Measurements from ENCODE around the gene ADAMTS18.
"Not testable (repeated sequence)": the region's sequence is repeated elsewhere in the genome, so short reads cannot be mapped to it uniquely, and the experiment has no call there.

ADAMTS18 gene

DNA sequence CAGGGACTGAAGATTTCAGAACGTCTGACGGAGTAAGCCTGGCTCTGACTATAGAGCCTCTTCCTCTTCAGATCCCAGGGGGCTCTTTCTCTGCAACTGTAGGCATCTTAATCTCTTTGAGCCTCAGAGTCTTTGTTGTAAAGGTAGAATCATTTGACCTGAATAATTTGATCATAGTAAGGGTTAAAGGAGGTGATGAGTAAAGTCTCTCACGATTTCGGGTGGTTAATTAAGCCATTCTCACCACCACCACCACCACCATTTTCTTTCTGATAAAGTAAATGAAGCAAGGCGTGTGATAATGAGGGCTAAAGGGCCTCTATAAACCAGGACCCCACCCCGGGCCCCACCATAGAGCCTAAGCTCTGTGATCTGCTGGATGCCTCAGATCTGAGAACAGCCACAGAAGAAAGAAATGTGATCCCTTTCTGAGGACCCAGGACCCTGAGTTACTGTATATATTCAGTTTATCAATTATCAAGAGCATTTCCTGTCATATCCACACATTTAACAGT lies 33.0 kb upstream of the ADAMTS18 start:
- no peak overlapping the region for H3K4me3 ChIP-seq (replicated peaks; ENCODE audit: low read depth, low read length)
- TF ChIP-seq, protein P1, sequence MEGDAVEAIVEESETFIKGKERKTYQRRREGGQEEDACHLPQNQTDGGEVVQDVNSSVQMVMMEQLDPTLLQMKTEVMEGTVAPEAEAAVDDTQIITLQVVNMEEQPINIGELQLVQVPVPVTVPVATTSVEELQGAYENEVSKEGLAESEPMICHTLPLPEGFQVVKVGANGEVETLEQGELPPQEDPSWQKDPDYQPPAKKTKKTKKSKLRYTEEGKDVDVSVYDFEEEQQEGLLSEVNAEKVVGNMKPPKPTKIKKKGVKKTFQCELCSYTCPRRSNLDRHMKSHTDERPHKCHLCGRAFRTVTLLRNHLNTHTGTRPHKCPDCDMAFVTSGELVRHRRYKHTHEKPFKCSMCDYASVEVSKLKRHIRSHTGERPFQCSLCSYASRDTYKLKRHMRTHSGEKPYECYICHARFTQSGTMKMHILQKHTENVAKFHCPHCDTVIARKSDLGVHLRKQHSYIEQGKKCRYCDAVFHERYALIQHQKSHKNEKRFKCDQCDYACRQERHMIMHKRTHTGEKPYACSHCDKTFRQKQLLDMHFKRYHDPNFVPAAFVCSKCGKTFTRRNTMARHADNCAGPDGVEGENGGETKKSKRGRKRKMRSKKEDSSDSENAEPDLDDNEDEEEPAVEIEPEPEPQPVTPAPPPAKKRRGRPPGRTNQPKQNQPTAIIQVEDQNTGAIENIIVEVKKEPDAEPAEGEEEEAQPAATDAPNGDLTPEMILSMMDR (IDR thresholded peaks at IDR 0.05; ENCODE audit: low read depth, low read length, missing control alignments): no peak
- DNase-seq (ENCODE audit: extremely low read depth, low read depth): no peak

DNA sequence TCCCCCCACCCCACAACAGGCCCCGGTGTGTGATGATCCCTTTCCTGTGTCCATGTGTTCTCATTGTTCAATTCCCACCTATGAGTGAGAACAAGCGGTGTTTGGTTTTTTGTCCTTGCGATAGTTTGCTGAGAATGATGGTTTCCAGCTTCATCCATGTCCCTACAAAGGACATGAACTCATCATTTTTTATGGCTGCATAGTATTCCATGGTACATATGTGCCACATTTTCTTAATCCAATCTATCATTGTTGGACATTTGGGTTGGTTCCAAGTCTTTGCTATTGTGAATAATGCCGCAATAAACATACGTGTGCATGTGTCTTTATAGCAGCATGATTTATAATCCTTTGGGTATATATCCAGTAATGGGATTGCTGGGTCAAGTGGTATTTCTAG lies 28.8 kb upstream of the ADAMTS18 start:
- H3K4me3 ChIP-seq (replicated peaks; ENCODE audit: low read depth, low read length); DNase-seq (ENCODE audit: extremely low read depth, low read depth): not testable (repeated sequence)

DNA sequence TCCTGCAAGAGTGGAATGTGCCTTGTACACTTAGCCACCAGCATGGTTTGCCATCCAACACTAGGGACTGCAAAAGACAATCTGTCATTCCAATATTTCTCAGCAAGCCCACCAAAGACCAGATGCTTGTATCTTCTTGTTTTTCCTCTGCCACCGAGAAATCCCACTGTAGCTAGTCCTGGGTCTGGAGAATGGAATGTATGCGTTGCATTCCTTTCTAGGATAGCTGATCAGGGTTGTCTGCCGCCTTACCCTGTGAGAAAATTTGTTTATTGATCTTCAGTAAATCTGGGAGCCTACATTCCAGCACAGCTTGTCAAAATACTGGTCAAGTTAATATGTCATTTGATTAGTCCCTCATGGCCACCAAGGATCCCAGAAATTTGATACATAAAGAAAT lies 28.1 kb upstream of the ADAMTS18 start:
- no peak for DNase-seq (ENCODE audit: extremely low read depth, low read depth)
- no peak overlapping the region for H3K4me3 ChIP-seq (replicated peaks; ENCODE audit: low read depth, low read length)
- TF ChIP-seq, protein P1 (IDR thresholded peaks at IDR 0.05; ENCODE audit: low read depth, low read length, missing control alignments): no peak

DNA sequence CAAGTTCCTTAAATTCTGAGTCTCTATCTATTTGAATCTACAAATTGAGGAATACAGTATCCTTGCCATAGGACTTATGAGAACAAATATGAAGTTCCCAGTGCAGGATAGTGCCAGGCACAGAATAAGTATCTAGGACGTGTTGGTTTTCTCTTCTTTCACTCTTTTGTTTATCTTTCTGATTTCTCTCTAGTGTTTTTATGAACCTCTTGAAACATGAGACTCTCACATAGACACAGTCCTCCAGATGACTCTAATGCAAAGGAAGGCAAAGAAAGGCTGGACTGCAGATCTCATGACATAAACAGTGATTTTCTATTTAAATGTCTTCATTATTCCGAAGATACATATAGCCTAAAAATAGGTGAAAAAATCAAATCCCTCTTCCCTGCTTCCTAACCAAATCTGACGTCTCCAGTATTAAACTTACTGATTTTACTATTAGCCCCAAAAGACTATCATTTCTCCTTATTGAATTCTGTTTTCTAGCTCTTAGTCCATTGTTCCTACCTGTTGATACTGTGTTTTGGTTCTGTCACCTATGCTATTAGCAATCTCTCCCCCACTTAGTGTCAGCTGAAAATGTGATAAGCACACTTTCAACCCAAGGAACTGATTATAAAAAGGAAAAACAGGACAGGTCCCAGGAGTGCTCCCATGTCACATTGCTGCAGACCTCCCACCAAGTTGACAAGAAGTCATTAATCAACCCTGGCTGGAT lies 24.9 kb upstream of the ADAMTS18 start:
- DNase-seq (ENCODE audit: extremely low read depth, low read depth): no peak
- TF ChIP-seq, protein P1 (IDR thresholded peaks at IDR 0.05; ENCODE audit: low read depth, low read length, missing control alignments): no peak
- H3K4me3 ChIP-seq (replicated peaks; ENCODE audit: low read depth, low read length): no peak overlapping the region

GRCh38 chr16:77457046-77457445 lies 22.2 kb upstream of the ADAMTS18 start:
- TF ChIP-seq, protein P1 (IDR thresholded peaks at IDR 0.05; ENCODE audit: low read depth, low read length, missing control alignments): no peak
- DNase-seq (ENCODE audit: extremely low read depth, low read depth): no peak
- H3K4me3 ChIP-seq (replicated peaks; ENCODE audit: low read depth, low read length): no peak overlapping the region

DNA sequence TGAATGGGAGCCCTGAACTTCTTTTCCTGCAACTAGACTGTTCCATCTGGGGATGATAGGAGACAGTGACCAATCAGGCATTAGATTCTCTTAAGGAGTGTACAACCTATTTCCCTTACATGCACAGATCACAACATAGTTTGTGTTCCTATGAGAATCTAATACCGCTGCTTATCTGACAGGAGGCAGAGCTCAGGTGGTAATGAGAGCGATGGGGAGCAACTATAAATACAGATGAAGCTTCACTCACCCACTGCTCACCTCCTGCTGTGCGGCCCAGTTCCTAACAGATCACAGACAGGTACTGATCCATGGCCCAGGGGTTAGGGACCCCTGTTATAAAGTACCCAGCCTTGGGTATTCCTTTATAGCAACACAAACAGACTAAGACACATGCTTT lies 17.4 kb upstream of the ADAMTS18 start:
- H3K4me3 ChIP-seq (replicated peaks; ENCODE audit: low read depth, low read length): no peak overlapping the region
- no peak for DNase-seq (ENCODE audit: extremely low read depth, low read depth)
- TF ChIP-seq, protein P1 (IDR thresholded peaks at IDR 0.05; ENCODE audit: low read depth, low read length, missing control alignments): no peak

DNA sequence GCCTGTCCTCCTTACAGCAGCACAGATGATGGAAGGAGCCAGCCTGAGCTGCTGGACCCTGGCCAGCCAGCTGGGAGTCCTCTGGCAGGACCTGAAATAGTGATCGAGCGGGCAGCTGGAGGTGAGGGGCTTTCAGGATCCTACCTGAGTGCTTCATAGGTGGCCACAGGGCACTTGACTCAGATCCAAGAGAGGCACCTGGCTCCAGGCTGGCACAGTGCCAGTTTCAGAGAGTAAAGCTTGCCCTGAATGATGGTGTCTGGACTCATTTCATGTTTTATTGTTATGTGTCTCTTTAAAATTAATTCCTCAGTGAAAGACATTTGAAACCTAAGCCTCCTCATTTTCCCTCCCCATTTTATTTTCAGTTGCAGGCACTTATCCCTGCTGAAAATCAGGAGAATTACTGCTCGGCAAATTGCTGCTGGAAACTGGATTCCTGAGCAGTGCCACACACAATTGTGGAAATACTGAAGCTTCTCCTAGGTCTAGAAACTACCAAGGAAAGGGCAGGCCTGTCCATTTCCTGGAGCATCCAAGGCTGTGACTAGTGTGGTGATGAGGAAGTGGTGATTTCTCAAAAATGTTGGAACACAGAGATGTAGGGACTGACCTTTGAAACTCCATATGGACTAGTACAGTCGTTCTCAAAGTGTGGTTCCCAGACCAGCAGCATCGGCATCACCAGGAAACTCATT lies 16.1 kb upstream of the ADAMTS18 start:
- TF ChIP-seq, protein P1 (IDR thresholded peaks at IDR 0.05; ENCODE audit: low read depth, low read length, missing control alignments): no peak
- H3K4me3 ChIP-seq (replicated peaks; ENCODE audit: low read depth, low read length): no peak overlapping the region
- no peak for DNase-seq (ENCODE audit: extremely low read depth, low read depth)
